Natural killer cell treated with Interleukin-12 subunit alpha and Interleukin-12 subunit beta and Interleukin-15 and Interleukin-18, amount 100 ng/mL, for 72 hours (primary cell): ENCODE results near the gene WNT10A. TPM values are rescaled to one million over a fixed set of nuclear protein-coding genes. Genes with fewer than 3 reads are reported as not detected.

ENCODE experiments used
- ATAC-seq, 2 donors: fragments of 150-1000 bp; cut with Tn5 transposase in 1 of 2; sonication (Bioruptor Pico), chemical (Tn5 transposase) in 1 of 2; 2 replicates each; pipeline ENCODE4 v1.10.0; 2021
- DNase-seq: peaks from one replicate; pipeline ENCODE4 v3.0.0; 2022; ENCODE audit warnings: low spot score
- H3K27ac Mint-ChIP-seq, 2 donors: 1 replicate in 1 of 2; 2 replicates in 1 of 2; pipeline ENCODE4 v1.8.0; 2022; ENCODE audit warnings: mixed read lengths in 2 of 2, mild to moderate bottlenecking in 1 of 2, moderate library complexity in 1 of 2
- H3K27me3 Mint-ChIP-seq, 2 donors: 1 replicate in 1 of 2; 2 replicates in 1 of 2; pipeline ENCODE4 v1.8.0; 2022; ENCODE audit warnings: mixed read lengths in 2 of 2
- H3K36me3 Mint-ChIP-seq: one replicate; pipeline ENCODE4 v1.8.0; 2022; ENCODE audit warnings: mixed read lengths
- H3K4me1 Mint-ChIP-seq, 2 donors: 1 replicate in 1 of 2; 2 replicates in 1 of 2; pipeline ENCODE4 v1.8.0; 2022; ENCODE audit warnings: low read depth in 2 of 2, mixed read lengths in 2 of 2, mild to moderate bottlenecking in 1 of 2
- H3K4me3 Mint-ChIP-seq: one replicate; pipeline ENCODE4 v1.8.0; 2022; ENCODE audit warnings: mixed read lengths
- H3K9me3 Mint-ChIP-seq: 2 replicates; pipeline ENCODE4 v1.8.0; 2022; ENCODE audit warnings: mixed read lengths
- total RNA-seq, 2 donors: library from RNA; stranded (reverse); gene quantifications; one replicate each; pipeline ENCODE4 v1.2.3, GENCODE V29; 2022

Gene WNT10A
- total RNA-seq, 2 donors from 2014 or later = not detected

DNA sequence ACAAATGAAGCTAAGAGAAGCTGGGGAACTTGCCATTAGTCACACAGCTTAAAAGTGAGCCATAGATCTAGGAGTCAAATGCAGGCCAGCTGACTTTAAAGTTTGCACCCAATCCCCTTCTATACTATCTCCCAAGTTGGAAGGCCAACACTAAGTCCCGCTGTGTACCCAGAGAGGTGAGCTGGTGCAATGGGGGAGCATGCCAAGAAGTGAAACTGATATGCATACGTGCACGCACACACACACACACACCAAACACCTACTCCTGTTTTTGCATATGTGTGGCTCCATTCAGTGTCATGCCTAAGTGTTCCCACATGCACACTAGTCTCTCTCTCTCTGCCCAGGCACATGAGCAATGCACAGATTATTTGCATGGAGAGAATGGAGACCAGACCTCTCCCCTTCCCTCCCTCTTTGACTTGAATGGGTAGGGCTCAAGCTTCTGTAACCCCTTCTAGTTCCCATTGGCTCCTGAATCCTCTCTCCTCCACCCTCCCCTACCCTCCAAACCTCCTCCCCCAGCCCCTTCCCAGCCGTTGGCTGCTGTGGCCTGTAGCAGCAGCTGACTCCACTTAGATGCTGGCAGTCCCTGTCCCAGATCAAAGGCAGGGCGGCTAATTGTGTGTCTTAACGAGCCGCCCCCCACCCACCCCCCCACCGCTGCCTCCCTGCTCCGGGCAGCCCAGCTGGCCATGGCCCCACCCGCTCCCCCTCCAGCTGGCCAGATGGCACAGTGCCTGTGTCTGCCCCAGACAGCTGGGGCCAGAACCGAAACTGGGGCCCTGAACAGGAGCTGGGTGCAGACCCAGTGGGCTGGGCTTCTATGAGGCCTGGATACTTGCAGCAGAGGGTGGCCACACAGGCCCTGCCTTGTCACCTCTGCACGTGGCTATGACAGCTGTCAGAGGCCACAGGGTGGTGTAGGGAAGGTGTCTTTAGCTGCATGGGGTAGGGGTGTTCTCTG, 5.6 kb downstream of the WNT10A start:
- ATAC-seq (no peak), DNase-seq (no peak)
- H3K9me3 Mint-ChIP-seq = no peaks in the 10 kb centered on the region
- peaks cover 48 to 56% of the 10 kb centered on the region in 2 donors for H3K27me3 Mint-ChIP-seq
- no peaks in the 10 kb centered on the region for H3K36me3 Mint-ChIP-seq
- H3K4me1 Mint-ChIP-seq = peaks cover under 1 to 5% of the 10 kb centered on the region in 2 donors
- no peak overlapping the region for H3K27ac Mint-ChIP-seq
- no peak overlapping the region for H3K4me3 Mint-ChIP-seq

DNA sequence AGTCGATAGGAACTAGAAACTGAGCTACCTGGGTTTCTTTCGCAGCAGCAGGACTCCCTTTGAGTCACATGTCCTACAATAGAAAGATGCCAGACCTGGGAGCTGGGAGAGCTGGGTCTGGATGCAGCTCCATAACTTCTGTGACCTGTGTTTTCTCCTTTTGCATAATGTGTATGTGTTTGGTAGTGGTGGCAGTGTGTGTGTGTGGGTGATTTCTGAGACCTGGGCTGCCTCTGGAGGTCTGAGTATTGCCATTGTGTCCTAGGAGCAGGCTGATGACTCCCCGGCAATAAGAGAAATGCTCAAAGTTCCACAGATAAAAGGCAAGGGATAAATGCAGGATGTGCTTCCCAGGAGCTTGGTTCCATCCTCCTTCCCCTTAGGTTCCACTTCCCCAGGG, 6.4 kb downstream of the WNT10A start:
- no peak for ATAC-seq
- Mint-ChIP-seq H3K27me3 (peaks cover 49 to 54% of the 10 kb centered on the region in 2 donors), H3K9me3 (no peaks in the 10 kb centered on the region), H3K4me3 (no peak overlapping the region), H3K27ac (no peak overlapping the region), H3K4me1 (peaks cover 7 to 8% of the 10 kb centered on the region in 2 donors), H3K36me3 (no peaks in the 10 kb centered on the region)
- no peak for DNase-seq

DNA sequence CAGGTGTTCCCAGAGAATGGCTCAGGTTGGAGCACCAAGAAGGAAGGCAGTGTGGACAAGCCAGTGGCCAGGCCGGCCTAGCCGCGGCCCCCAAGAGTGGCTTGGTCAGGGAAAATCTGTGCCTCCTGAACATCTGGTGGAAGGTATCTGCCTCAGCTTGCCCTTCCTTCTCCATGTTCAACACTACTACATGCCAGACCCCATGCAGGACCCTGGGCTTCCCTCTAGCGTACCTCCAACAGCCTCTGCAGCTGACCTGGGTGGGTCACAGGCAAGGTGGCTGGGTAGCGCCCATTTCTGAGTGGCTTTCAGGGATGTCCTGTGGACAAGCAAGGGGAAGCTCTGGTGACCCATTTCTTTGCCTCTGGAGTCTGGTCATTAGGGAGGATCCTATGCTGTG, 7.7 kb downstream of the WNT10A start:
- Mint-ChIP-seq H3K4me1 (peaks cover 10 to 12% of the 10 kb centered on the region in 2 donors), H3K27ac (no peak overlapping the region), H3K4me3 (no peak overlapping the region), H3K9me3 (no peaks in the 10 kb centered on the region), H3K27me3 (peaks cover 41 to 42% of the 10 kb centered on the region in 2 donors), H3K36me3 (no peaks in the 10 kb centered on the region)
- DNase-seq (no peak), ATAC-seq (no peak)

DNA sequence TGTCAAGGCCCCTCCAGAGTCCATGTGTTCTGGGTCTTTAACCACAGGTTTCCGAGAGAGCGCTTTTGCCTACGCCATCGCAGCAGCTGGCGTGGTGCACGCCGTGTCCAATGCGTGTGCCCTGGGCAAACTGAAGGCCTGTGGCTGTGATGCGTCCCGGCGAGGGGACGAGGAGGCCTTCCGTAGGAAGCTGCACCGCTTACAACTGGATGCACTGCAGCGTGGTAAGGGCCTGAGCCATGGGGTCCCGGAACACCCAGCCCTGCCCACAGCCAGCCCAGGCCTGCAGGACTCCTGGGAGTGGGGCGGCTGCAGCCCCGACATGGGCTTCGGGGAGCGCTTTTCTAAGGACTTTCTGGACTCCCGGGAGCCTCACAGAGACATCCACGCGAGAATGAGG, 9.3 kb downstream of the WNT10A start:
- DNase-seq = peak; percentile 40
- no peak for ATAC-seq
- H3K36me3 Mint-ChIP-seq = no peaks in the 10 kb centered on the region
- H3K4me1 Mint-ChIP-seq = peaks cover 21 to 25% of the 10 kb centered on the region in 2 donors
- H3K4me3 Mint-ChIP-seq = no peak overlapping the region
- H3K9me3 Mint-ChIP-seq = no peaks in the 10 kb centered on the region
- no peak overlapping the region for H3K27ac Mint-ChIP-seq
- peaks cover 42 to 43% of the 10 kb centered on the region in 2 donors for H3K27me3 Mint-ChIP-seq

DNA sequence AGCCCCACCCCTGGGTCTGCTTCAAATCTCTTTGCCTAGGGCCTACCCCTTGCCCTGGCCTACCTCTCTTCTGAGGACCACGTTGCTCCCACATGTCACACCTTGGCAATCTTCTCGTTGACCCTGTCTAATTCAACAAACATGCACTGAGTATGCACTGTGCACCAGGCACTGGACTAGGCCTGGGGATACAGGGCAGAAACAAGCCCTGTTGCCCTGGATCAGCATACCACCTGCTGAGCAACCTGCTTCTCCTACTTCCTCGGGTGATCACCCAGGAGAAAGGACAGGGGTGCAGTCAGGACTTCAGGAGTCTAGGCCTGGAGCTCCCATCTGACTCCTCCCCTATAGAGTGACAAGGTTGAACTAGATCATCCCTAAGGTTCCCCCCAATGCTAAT, 9.7 kb downstream of the WNT10A start:
- no peak for ATAC-seq
- Mint-ChIP-seq H3K4me3 (no peak overlapping the region), H3K9me3 (no peaks in the 10 kb centered on the region), H3K27ac (peak overlapping the region in 1 of 2 donors; percentile 57), H3K4me1 (peaks cover 23 to 29% of the 10 kb centered on the region in 2 donors), H3K36me3 (no peaks in the 10 kb centered on the region), H3K27me3 (peaks cover 40 to 42% of the 10 kb centered on the region in 2 donors)
- DNase-seq = no peak

DNA sequence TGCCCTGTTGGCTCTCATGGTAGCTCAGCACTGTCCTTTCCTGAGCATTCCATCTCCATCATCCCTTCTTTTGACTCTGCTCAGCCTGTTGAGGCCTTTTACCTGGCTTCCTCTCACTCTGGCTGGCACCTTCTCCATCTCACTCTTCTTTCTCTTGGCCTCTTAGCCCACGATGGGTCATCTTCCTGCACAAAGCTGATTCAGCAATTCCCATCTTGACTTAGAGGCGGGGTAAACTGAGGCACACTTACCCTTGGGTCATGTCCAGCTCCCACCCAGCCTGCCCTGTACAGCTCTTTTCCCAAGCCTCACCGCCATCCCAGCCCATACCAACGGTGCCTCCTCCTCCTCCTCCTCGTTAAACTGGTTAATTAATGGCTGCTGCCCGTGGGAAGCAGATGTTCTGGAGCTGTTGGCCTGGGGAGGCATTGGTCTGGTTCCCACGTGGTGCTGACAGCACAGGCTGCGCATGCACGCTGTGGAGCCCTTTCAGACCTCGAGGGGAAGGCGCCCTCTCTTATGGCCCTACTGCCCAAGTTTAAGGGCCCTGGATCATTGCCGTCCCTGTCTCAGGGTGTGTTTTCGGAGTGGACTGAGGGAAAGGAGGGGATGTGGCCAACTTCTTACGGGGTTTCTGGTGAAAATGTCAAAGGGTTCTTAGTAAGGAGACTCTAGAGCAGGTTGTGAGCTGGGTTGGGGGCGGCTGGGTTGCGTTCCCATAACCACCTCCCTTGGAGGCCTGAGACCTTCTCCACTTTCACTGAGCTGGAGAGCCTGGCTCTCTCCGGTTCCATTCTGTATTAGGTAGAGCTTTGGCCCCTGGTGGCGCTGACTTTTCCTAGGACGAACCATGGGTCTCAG, 10.9 kb downstream of the WNT10A start:
- peaks cover 34 to 40% of the 10 kb centered on the region in 2 donors for H3K4me1 Mint-ChIP-seq
- peak overlapping the region; percentile 19 for H3K4me3 Mint-ChIP-seq
- H3K27ac Mint-ChIP-seq = no peak overlapping the region
- no peaks in the 10 kb centered on the region for H3K9me3 Mint-ChIP-seq
- ATAC-seq (no peak), DNase-seq (peak; percentile 44)
- H3K27me3 Mint-ChIP-seq = peaks cover 41 to 43% of the 10 kb centered on the region in 2 donors
- no peaks in the 10 kb centered on the region for H3K36me3 Mint-ChIP-seq

DNA sequence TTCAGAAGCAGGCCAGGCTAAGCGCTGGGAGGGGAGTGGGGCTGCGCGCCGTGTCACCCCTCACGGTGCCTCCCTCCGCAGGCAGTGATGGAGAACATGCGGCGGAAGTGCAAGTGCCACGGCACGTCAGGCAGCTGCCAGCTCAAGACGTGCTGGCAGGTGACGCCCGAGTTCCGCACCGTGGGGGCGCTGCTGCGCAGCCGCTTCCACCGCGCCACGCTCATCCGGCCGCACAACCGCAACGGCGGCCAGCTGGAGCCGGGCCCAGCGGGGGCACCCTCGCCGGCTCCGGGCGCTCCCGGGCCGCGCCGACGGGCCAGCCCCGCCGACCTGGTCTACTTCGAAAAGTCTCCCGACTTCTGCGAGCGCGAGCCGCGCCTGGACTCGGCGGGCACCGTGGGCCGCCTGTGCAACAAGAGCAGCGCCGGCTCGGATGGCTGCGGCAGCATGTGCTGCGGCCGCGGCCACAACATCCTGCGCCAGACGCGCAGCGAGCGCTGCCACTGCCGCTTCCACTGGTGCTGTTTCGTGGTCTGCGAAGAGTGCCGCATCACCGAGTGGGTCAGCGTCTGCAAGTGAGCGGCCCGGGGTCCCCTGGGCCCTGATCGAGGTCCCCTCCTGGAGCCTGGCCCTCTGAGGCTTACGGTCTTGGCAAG, 12.2 kb downstream of the WNT10A start:
- Mint-ChIP-seq H3K9me3 (no peaks in the 10 kb centered on the region), H3K27me3 (peaks cover 32 to 40% of the 10 kb centered on the region in 2 donors), H3K27ac (peak overlapping the region in 1 of 2 donors; percentile 31), H3K4me3 (peak overlapping the region; percentile 63), H3K36me3 (no peaks in the 10 kb centered on the region), H3K4me1 (peaks cover 38 to 40% of the 10 kb centered on the region in 2 donors)
- peak; percentile 80 for DNase-seq
- peak; percentile 72 to 79 for ATAC-seq

DNA sequence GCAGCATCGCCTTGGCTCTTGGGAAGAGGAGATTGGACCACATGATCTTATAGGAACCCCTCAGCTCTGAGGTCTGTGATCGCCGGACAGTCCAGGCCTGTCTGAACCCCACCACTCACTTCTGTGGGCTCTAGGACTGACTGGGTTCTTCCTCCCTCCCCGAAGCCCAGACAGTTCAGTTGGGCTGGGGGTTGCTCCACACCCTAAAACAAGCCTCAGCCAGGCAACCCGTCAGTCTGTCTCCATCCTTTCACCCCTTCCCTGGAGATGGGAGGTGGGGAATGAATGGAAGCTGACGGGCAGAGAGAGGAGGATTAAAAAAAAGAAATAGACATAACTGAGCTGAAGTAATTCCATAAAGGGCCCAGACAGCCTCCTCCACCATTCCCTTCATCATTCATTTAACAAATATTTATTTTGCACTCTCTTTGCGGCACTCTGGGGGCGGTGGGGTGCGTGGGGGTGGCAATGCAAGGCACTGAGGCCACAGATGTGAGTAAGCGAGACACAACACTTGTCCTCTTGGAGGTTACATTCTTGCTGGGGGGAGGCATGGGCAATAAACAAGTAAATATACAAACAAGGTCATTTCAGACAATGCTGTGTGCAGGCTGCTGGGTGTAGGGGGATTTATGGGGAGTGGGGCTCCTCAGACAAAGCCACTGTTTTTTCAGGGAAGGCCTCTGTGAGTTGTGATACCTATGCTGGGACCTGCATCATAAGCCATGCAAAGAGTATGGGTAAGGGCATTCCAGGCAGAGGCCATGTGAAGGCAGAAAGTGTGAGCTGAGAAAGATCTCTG, 12.9 kb downstream of the WNT10A start:
- ATAC-seq (no peak), DNase-seq (peak; percentile 20)
- Mint-ChIP-seq H3K36me3 (no peaks in the 10 kb centered on the region), H3K4me1 (peaks cover 45 to 46% of the 10 kb centered on the region in 2 donors), H3K27me3 (peaks cover 36 to 43% of the 10 kb centered on the region in 2 donors), H3K4me3 (peak overlapping the region; percentile 63), H3K9me3 (no peaks in the 10 kb centered on the region), H3K27ac (peak overlapping the region in 1 of 2 donors; percentile 31)

DNA sequence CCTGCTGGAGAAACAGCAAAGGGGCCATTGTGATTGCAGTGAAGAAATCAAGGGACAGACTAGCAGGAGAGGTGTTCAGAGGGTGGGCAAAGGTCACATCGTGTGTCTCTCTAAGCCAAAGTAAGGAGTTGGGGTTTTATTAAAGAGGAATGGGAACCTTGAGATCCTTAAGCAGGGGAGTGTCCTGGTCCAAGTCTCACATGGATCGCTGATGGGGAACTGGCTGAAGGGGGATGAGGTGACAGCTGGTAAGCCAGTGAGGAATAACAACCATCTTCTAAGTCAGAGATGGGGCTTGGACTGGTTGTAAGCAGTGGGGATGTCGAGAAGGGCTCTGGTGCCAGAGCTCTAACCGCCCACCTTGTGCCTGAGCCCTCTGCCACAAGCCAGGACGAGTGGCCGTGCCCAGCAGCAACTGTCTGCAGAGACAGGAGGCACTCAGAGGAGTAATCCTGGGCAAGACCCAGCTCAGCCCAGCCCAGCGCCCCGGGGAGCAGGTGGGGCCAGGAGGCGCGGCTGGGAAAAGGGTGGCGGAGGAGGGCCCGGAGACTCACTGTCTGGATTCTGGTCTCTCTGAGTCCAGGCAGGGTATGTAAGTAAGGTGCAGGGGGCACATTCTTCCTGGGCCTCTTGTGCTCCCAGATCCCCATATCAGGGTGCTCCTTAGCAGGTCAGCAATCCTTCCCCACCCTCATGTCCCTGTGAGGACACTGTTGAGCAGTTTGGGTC, 13.7 kb downstream of the WNT10A start:
- peaks cover 47 to 49% of the 10 kb centered on the region in 2 donors for H3K4me1 Mint-ChIP-seq
- H3K9me3 Mint-ChIP-seq = no peaks in the 10 kb centered on the region
- no peaks in the 10 kb centered on the region for H3K36me3 Mint-ChIP-seq
- ATAC-seq (no peak), DNase-seq (peak; percentile 37)
- H3K27me3 Mint-ChIP-seq = peaks cover 44 to 45% of the 10 kb centered on the region in 2 donors
- H3K27ac Mint-ChIP-seq = no peak overlapping the region
- H3K4me3 Mint-ChIP-seq = peak overlapping the region; percentile 28

DNA sequence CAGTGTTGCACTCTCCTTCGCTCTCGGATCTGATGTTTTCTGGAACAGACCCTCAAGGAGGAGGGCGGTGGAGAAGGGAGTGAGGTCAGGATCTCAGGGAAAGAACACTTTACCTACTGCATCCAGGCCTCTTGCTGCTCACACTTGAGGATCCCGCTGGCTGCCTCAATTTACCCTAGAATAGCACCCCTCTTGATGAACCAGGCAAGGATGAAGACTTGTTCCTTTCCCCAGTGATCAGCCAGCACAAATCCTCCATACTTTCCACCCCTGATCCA, 14.2 kb downstream of the WNT10A start:
- peaks cover 47 to 49% of the 10 kb centered on the region in 2 donors for H3K4me1 Mint-ChIP-seq
- H3K4me3 Mint-ChIP-seq = peak overlapping the region; percentile 20
- peaks cover 44 to 49% of the 10 kb centered on the region in 2 donors for H3K27me3 Mint-ChIP-seq
- ATAC-seq (no peak), DNase-seq (no peak)
- no peaks in the 10 kb centered on the region for H3K36me3 Mint-ChIP-seq
- H3K27ac Mint-ChIP-seq = peak overlapping the region in 1 of 2 donors; percentile 55
- H3K9me3 Mint-ChIP-seq = no peaks in the 10 kb centered on the region

DNA sequence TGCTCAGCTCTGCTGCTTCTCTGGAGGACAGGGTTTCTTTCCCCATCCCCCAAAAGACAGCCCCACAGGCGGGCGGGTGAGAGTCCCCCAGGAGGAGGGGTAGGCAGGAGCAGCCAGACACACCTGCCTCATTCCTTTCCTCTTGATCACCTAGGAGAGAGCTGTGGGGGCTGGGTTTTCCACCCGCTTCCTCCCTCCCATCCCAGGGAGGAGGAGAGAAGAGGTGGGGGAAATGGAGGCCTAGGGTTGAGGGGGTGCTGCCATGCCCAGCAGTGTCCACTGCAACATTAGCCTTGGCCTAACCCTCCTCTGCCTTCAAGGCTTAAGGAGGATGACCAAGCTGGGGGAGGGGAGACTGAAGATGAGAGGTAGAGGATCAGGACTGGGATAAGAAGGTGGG, 14.7 kb downstream of the WNT10A start:
- H3K4me3 Mint-ChIP-seq = peak overlapping the region; percentile 51

DNA sequence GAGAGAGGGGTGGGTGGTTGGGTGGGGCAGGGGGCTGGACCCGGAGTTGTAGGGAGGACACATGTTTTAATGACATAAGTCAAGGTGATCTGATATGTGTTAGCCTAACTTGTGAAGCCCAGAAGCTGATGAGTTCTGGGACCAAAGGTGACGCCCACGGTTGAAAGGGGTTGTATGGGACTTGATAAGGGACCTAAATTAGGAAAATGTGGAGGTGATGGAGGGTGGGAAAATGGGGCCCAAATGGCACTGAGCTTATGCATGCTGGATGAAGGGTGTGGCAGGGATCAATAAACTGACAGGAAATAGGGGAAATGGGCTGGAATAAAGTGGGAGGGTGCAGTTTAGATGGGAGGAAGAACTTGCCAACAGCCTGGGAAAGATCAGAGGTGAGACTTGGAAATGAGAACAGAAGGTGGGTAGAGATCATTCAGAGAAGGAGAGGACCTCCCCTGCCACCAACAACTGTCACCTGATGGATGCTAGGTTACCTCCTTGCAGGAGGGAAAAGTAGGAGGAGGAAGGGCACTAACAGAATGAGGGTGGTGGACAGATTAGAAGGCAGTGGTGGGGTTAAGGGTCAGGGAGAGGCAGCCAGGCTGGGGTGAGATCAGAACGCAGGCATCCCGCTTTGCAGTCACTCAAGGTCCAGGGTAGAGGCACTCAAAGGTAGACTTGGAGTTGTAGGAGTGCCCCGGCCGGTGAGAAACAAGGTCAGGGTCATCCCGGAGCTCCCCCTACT, 15.3 kb downstream of the WNT10A start:
- Mint-ChIP-seq H3K27me3 (peaks cover 44 to 60% of the 10 kb centered on the region in 2 donors), H3K27ac (peak overlapping the region; percentile 10 to 55), H3K9me3 (no peaks in the 10 kb centered on the region)

More for the DNA sequence above, 14.7 kb downstream of the WNT10A start:
- H3K27ac Mint-ChIP-seq = peak overlapping the region in 1 of 2 donors; percentile 55
- H3K27me3 Mint-ChIP-seq = peaks cover 44 to 54% of the 10 kb centered on the region in 2 donors
- ATAC-seq (no peak), DNase-seq (peak; percentile 49)
- H3K36me3 Mint-ChIP-seq = no peaks in the 10 kb centered on the region
- H3K9me3 Mint-ChIP-seq = no peaks in the 10 kb centered on the region
- H3K4me1 Mint-ChIP-seq = peaks cover 47 to 49% of the 10 kb centered on the region in 2 donors

More for the DNA sequence above, 15.3 kb downstream of the WNT10A start:
- peak in 1 of 2 donors; percentile 17 for ATAC-seq
- peak overlapping the region; percentile 51 for H3K4me3 Mint-ChIP-seq
- no peaks in the 10 kb centered on the region for H3K36me3 Mint-ChIP-seq
- peaks cover 47 to 49% of the 10 kb centered on the region in 2 donors for H3K4me1 Mint-ChIP-seq
- peak; percentile 18 for DNase-seq
